Activated gamma-delta T cell treated with anti-CD3 and anti-CD28 coated beads, Interleukin-2, amount 50 U/mL, for 16 hours (primary cell): ENCODE data around the gene PIP4K2A.

ENCODE experiments used
- DNase-seq: peaks from one replicate; pipeline ENCODE4 v3.0.0-alpha.2; 2020; ENCODE audit warnings: low read depth

The PIP4K2A gene

DNA sequence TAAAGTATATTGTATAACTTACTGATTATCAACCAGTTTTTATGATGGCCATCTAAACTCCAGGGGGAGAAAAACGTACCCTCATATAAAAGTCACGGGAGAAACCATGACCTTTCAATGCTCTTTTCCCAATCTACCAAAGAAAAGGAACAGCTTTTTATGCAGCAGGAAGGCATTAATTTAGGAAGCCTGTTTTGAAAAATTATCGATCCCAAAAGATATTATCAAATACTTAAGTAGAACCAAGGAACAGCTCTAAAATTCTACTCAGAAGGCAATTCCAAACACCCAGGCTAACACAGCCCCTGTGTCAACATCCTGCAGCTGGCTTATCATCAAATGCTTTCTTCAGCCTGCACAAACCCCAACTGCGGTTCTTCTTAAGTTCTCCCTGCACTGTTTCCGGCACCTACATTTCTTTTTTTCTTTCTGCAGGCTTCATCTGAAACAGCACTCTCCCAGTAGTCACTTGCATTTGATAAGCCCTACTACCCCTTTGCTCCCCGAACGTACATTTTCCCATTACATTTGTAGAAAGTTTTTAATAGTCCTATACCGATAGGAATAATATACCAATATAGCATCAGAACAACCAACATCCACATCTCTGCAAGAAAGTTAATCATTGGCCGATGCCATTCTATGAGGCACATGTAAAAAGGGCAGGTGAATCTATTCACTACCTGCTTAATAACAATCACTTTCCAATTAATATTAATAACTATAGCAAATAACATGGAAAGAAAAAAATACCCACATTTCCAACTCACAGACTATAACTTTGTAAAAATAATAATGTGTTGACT is 47.9 kb downstream of the PIP4K2A start:
- DNase-seq = no peak

DNA sequence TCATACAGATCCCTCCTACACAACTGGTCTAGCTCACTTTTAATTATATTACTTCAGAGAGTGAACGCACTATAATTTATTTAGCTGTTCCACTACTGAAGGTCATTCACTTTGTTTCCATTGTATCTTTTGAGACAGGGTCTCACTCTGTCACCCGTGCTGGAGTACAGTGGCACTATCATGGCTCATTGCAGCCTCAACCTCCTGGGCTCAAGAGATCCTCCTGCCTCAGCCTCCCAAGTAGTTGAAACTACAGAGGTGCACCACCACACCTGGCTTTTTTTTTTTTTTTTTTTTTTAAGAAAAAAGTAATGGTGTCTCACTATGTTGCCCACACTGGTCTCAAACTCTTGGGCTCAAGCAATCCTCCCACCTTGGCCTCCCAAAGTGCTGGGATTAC is 49.0 kb downstream of the PIP4K2A start:
- no peak for DNase-seq

DNA sequence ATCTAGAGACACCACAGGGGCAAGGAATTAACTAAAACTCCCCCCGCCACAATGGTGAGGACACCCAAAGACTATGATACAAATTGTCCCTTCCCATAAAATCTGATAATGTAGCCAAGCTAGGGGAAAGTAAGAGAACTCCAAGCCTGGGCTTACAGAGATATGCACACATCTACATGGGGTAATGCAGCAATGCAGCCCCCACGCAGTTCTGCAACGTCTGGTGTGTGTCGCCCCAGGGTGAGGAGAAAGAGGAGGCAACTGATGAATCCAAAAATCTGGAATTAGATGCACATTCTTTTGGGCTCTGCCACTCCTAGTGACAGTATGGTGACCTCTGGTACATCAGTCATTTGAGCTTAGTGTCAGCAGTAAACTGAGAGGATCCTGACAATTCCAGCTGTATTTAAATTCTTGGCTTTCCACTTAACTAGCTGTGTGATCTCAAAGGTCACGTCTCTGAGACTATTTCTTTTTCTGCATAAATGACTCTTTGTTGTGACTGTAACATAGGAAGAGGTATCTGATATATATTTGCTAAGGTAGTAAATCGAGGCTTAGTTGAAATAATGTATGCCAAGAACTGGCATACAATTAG is 51.5 kb downstream of the PIP4K2A start:
- DNase-seq = no peak

DNA sequence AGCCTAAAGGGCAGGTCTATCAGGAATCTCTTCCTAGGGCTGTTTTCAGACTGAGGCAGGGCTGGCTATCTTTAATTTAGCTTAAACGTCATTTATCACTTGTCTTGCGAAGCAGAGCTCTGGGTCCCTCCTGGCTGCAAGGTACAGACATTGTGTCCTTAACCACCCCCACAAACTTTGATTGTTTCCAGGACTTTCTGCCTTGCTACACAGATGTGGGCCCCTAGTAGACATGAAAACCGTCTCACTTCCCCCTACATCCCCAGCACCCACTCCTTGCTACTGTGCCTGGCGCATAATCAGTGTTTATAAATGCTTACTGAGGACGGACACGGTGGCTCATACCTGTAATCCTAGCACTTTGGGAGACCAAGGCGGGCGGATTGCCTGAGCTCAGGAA is 54.5 kb downstream of the PIP4K2A start:
- no peak for DNase-seq

DNA sequence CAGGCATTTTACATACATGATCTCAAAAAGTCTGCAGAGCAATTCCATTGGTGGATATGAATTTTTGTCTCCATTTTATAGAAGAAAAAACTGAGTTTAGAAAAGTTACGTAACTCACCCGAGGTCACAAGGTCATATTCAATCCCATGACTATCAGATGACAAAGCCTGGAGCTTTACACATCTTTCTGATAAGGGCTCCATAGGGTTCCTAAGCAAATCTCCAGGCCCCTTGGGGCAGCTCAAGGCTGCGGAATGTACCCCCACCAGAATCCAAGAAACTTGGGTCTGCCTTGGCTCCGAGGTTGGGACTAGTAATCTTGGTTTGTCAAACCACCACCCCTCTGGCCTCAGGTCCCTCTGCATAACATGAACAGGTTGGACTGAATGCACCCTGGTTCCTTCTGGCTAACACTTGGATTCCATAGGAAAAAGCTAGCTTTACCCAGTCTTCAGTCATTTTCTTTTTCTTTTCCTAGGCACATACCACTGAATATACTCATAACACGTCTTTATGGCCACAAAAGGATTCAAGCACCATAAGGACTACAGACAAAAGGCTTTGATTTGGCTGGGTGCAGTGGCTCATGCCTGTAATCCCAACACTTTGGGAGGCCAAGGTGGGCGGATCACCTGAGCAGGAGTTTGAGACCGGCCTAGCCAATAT is 55.5 kb downstream of the PIP4K2A start:
- no peak for DNase-seq

DNA sequence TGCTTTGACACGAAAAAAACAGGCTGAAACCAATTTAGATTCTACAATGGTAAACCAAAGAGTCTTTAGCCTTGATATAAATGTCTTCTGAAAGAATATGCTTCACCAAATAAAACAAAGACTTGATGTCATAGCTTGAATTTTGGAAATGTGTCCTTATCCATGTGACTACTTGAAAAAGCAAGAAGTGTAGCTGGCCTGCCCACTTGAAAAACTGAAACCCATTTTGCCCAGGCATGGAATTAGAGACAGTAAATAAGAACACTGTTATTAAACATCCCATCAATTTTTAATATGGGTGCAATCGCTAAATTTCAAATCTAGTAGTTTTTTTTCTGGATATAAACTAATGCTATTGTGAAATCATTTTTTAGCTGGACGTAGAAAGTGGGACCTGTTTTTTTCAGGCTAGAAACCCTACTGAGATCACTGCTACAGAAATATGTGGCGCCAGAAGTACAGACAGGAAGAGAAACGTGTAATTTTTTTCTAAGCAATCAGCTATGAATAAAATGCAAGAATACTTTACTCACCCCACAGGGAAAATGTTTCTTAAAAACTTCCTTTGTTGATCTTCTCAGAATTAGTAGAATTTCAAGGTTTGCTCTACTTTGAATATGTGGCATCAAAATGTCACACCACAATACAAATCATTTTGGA is 56.7 kb downstream of the PIP4K2A start:
- DNase-seq = no peak

DNA sequence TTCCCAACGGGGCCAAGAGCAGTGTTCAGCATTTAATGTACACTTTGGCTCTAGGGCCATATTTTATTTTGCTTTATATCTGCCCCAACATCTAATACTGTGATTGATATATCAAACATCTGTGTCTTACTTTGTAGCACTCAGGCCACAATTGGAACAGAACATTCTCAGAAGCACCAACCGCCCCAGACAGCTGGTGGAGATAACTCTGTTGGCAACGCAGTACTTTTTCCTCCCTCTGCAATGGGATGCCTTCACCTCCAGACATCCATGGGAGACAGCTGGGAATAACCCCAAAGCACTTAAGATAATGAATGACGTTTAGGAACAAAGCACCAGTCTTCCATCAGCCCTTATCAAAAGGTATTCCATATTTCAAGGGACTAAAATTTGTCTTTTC is 57.4 kb downstream of the PIP4K2A start:
- no peak for DNase-seq

DNA sequence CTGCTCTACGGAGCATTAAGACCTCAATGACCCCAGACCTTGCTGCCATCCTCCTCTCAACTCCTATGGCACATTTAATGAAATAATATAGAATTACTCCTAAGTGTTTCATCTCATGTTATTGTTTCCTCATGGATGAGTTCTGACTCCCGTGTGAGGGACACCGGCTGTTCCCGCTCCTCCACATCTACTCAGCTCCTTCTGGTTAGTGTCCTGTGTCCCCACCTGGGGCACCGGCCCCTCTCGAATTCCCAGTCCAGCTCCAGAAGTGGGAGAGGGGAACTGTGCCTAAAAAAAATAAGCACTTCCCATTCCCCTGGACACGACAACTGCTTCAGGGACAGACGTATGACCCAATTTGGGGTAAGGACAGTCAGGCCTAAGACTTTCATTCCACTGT is 58.3 kb downstream of the PIP4K2A start:
- DNase-seq = no peak

DNA sequence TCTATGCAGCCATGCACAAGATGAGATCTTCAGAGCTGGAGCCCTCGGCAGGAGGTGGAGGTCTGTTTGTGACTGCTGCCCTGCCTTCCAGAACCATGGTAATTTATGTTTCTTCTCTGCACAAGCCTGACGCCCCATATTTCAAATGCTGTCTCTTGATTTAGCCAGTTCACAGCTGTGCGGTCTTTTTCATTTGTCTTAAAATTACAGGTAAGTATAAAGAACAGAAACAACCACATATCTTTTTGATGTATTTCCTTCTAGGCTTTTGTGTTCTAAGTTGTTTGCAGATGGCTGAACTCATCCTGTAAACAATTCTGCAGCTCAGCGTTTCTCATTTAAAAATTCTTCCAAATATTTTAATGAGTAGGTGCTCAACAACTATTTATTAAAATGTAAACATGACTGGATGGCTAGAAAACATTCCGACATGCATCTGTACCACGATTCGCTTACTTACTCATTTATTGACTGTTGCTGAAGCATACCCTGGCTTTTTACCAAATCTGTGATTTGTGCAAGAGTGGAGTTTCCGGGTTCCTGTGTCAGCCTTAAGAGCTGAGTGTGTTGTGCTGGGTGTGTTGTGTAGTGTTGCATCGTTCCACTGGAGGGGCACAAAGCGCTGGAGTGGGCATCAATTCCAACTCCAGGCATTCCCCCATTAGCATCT is 58.9 kb downstream of the PIP4K2A start:
- DNase-seq = no peak

DNA sequence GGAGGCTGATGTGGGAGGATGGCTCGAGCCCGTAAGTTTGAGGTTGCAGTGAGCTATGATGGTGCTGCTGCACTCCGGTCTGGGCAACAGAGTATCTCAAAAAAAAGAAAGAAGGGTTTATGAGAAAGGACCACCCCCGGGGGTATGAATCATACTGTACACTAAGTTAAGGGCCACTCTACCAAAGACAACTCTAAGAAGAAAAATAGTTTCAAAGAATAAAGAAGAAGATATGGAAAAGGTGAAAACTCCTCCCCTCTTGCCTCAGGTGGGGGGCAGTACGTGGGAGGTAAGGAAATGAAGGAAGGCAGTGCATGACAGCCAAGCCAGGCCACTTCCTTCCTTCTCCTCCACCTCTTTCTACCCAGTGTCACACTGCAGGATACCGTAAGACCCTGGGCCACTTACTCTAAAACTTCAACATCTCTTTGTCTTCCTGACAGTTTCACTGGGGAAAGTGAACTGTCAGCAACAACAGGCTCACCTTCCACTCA is 61.3 kb downstream of the PIP4K2A start:
- DNase-seq = no peak

DNA sequence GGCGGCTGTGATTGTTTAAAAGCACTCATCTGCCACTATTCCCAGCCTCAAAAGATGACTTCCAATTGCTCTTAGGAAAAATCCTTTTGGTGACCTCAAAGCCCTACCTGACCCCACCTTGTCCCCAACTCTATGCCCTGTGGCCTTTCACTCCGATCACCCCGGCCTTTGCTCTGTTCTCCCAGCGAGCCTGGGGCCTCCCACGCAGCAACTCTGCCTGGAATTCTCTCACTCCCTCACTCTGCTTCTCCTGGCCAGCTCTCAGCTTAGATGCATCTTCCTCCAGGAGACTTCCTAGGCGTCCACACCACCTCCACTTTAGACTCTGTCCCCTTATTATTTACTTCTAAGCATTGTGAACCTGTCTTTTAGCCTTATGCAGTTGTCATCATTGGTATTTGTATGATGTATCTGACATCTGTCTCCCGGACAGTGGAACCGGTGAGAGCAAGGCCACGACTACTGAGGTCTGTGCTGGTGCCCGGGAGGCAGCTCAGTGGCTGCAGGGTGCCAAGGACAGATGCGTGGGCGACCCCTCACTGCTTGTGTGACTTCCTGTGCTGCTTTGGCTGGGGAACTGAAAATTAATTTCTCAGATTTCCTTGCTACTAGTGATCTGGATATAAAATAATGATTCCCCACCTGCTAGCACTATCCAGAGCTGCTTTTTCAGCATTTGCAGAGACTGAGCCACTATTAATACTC is 63.0 kb downstream of the PIP4K2A start:
- no peak for DNase-seq

DNA sequence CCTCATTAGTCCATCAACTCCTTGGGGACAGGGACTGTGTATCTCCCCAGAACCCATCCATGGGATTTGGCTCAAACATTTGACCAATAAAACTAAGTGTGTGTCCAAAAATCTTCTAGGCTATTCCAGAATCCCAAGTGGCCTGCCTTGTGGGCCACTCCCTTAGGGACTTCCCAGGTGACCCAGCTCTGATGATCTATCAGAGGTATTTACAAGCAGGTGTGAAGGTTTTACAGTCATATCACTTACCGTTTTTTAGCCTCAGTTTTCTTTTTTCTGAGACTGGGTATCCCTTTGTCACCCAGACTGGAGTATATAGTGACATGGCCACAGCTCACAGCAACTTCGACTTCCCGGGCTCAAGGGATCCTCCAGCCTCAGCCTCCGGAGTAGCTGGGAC is 64.4 kb downstream of the PIP4K2A start:
- no peak for DNase-seq

DNA sequence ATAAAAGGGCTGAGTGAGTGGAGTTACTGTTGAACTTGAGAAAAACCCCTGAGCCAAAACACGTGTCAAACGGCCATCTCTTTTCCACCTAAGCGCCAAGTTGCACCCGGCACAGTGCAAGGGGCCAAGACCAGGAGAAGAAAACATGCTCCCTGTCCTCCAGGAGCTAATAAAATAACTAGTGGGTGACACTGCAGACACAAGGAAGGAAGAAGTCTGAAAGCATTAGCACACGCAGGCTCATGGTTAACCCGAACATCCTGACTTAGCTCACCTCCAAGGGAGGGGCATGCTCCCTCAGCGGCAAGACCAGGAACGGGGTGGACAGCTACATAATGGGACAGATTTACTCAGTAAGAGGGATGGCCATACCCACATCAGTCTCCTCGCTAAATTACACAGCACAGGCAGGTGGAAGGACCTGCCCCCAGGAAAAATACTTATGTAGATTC is 65.0 kb downstream of the PIP4K2A start:
- DNase-seq = no peak

DNA sequence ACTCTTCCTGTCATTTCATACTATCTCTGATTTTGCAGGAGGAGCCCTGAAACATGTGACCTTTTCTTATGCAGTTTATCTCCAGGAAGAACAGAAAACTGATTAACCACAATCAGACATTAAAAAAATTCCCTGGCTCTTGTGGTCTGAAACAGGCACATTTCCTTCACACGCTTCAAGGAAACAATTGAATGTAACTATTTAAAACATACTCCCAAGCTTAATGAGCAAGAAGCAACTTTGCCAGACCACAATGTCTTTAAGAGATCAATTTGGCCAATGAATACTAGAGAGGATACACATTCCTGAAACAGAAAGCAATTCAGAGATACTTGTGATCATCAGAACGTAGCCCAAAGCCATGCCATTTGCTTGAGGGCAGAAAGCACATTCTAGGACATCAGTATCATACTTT is 65.8 kb downstream of the PIP4K2A start:
- no peak for DNase-seq

DNA sequence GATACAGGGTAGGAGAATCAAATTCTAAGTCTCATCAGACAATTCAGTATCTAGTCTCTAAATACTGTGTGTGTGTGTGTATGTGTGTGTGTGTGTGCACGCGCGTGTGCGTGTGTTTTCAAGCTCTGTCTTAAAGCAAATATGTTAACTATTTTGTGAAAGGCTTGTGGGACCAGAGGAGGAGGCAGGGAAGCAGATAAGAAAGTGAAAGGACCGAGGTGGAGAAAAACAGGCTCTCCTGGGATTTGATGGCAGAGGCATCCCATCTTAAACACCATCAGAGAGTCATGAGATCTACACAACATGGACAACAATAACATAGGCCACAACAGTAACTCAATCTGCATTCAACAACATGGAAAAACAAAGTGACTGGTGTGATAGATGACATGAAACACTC is 67.1 kb downstream of the PIP4K2A start:
- DNase-seq = no peak

DNA sequence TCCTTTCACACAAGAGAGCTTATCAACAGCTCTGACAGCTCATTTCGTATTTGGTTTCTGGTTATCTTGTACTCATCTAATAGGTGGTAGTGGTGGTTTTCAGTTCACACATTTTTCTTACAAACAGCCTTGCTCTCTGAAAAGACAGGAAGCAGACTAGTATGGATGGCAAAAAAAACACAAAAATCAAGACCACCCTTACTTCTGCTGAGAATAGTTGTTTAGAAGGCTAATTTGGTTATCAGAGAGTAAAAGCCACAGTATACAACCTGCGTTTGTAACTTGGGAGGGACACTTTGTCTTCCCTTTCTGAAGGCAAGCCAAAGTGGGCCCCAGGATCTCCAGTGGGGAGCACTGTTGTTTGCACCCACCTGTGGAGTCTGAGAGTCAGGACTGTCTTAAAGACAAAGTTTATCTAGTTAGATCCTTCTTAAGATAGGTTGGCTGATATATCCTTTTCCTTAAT is 68.0 kb downstream of the PIP4K2A start:
- no peak for DNase-seq

DNA sequence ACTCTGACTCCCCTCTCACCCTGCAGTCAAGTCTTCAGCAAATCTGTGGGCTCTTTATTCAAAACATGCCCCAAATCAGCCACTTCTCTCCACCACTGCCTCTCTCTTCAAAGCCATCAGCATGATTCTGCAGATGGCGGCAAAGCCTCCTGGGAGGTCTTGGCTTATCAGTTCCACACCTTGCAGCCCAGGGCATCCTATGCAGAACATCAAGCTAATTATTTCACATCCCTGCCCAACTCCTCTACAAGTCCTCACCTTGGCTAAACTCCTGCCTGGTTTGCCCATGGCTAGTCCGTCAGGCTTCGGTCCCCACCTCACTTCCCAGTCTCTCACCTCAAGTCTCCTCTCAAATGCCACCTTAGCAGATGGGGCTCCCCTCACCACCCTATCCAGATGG is 70.2 kb downstream of the PIP4K2A start:
- DNase-seq = no peak

DNA sequence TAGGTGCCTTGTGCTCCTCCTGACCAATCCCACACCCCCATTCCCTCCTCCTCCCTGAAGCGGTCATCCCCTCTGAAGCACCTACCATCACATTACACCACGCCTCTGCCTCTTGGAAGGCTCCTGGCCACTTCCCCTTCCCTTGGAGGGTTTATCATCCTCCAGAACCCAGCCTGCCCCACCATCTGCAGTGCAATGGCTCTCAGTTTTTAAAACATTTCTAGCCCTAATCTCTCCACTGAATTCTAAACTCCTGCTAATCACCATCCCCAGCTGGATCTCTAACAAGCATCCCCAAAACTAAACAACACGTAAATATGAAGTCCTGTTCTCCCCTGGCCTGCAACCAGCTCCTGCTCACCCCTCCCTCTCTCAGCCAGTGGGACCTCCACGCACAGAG is 70.6 kb downstream of the PIP4K2A start:
- DNase-seq = no peak

DNA sequence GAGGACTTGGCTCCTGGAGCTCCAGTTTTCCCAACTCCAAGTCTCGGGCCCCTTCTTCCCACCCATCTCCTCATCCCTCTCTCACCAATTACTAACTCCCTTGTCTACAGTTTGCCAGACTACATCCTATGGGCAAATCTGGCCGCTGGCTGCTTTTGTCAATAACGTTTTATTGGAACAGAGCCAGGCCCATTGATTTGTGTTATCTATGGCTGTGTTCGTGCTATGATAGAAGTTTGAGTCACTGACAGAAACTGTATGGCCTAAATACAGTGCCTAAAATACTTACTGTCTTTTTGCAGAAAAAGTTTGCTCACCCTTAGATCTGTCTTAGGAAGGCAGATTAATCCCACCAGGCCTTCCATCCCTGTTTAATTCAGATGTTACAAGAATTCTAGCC is 71.3 kb downstream of the PIP4K2A start:
- no peak for DNase-seq

DNA sequence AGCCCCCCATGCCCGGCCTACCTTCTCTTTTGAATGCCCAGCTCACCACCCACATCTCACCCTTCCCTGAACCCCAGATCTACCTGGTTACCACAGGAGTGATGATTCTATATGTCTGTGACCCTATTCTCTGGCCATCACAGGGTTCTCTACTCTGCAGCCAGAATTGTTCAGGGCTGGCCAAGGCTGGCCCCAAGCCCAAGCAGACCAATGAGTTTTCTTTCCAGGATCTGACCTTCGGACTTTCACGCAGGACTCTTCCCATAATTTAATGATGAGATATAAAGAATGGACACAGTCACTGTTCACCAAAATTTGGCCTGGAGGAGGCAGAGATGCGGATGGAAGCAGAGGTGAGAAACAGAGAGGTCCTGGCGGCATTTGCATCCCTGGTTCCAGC is 72.6 kb downstream of the PIP4K2A start:
- DNase-seq = no peak

DNA sequence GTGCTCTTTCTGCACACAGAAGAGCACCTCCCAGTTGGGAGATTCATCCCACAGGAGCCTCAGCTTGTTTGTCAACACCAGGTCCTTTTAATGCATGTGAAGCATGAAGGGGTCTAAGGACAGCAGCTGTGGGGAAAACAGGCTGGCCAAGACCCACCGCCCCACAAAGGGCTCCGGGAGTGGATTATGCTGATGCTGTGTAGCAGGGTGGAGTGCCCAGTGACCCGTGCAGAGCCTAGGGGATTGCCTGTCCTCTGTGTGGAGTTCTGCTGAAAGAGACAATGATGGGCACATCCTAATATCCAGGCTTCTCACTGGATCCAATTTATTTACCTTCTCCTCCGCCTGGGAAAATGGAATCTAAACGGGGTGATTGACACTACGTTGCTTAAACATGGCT is 74.0 kb downstream of the PIP4K2A start:
- no peak for DNase-seq
